ENCODE results near the gene THSD7B. TPM values are rescaled to one million over a fixed set of nuclear protein-coding genes. Genes with fewer than 3 reads are reported as not detected.
"Not testable (repeated sequence)": the region's sequence is repeated elsewhere in the genome, so short reads cannot be mapped to it uniquely, and the experiment has no call there.

The THSD7B gene
- total RNA-seq, 1 donor from 2014 or later = not detected

DNA sequence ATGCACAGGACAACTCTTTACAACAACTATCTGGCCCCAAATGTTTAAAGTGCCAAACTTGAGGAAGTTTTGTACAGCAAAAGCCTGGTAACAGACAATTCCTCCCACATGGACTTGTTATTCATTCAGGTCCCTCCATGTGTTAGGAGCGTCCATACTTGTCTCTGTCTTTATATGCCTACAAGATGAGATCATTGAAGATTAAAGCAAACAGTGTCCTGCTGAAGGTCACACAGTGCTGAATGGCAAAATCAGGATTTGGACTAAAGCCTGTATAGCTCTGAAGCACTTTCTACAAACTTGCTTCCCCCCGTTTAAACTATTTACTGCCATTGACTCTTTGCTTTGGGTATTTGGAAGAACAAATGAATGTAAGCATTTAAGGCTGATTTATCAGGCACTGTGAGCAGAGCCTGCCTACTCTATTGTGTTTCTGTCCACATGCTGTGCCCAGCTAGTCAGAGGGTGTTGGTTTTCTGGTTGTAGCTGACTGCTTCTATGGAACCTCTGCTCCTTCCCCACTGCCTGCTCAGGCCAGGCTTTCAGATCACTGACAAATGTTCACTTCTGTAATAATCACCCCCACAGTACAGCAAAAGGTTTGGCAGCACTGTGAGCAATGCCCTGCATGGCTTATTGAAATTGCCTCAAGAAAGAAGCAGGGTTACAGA lies 274.3 kb downstream of the THSD7B start:
- DNase-seq (ENCODE audit: low read depth in 2 of 2) = no peak

DNA sequence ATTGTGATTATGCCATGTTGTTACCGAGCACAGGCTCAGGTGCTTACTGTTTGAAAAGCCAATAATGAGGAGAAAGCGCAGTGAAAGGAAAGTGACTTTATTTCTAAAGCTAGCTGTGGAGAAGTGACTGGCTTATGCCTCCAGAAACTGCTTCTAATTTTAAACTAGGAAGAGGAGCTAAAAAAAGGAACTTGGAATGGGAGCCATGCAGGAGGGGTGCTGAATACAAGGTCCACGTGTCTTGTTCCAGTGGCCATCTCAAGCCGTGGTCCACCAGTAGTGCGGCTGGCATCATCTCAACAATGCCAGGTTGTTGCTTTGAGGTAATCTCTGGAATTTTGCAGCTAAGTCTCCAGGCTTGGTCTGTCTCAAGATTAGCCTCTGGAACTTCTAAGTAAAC lies 282.0 kb downstream of the THSD7B start:
- DNase-seq (ENCODE audit: low read depth in 2 of 2) = no peak

DNA sequence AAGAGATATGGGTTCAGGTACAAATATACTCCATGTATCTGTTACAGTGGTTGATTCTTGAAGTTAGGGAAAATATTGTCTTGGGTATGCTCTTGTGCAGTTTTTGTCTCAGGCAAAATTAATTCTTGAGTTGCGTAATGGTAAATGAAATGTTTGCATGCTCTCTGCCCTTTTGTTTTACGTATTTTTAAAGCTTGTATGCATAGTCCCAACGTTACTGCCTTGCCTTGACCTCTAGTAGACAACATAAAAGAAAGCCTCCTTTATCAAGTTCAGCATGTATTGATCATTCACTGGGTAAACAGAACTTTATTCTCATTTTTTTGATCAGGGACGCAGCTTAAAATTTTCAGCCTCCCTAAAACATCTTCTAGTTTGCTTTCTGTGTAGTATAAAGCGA lies 283.1 kb downstream of the THSD7B start:
- no peak for DNase-seq (ENCODE audit: low read depth in 2 of 2)

DNA sequence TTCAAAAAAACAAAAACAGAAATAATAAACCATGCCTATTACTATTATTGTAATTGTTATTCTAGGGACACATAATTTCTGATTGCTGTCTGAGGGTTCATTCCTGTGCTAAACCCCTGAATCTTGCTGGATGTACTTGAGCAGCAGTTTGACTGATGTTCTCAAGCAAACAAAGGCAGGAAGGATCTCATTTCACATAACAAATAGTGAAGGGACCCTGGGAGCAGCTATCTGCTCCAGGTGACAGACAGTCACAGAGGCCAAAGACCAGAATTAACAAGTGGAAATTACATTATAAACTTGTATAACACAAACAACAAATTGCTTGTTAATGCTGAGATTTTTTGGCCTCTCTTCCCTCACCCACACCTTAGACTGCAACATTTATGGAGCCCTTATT lies 284.2 kb downstream of the THSD7B start:
- no peak for DNase-seq (ENCODE audit: low read depth in 2 of 2)

DNA sequence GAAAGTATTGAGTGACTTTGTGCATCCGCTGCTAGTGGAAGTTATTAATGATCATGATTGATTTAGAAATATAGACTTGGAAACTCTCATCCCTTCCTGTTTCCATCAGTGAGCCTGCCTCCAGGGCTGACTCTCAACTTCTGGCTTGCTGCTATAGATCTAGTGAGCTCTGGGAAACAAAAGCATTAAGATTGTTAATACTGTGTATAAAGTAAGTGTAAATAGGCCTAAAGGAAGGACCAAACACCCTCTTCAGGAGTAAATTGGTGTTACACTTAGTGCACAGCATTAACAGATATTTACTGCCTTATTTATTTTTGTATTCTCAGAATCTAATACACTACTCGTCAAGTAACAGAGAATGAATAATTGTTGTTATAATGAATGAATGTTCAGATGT lies 285.6 kb downstream of the THSD7B start:
- no peak for DNase-seq (ENCODE audit: low read depth in 2 of 2)

DNA sequence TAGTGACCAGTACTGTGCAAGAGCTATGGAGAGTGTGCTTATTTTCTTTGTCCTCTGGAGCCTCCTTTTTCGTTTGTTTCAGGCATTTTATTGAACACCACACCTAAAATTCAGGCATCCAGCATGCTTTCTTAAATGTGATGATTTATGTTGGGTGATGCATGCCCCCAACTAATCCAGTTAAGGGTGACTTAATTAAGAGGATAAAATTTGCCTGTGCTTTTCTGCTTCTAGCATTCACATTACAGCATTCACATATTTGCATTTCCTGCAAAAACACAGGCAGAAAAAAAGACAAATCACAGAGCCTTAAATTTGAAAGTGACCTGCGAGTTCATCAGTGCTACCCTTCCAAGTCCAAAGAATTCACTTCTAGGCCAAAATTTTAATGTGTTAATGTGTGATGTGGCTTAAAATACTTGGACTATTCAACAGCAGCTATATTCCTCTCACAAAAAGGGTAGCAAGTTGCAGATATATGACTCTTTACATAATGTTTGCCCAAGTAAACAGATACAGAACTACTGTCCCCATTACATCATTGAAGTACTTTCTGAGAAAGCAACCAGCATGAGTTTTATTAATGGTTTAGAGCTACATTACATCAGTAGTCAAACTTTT lies 286.5 kb downstream of the THSD7B start:
- DNase-seq (ENCODE audit: low read depth in 2 of 2) = no peak

DNA sequence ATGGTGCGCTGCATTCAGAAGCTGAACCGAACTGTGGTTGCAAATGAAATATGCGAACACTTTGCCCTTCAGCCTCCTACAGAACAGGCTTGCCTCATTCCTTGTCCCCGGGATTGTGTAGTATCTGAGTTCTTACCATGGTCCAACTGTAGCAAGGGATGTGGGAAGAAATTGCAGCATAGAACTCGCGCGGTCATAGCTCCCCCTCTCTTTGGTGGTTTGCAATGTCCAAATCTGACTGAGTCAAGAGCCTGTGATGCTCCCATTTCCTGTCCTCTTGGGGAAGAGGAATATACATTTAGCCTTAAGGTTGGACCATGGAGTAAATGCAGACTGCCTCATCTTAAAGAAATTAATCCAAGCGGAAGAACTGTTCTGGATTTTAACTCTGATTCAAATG lies 291.4 kb downstream of the THSD7B start:
- DNase-seq (ENCODE audit: low read depth in 2 of 2) = no peak

DNA sequence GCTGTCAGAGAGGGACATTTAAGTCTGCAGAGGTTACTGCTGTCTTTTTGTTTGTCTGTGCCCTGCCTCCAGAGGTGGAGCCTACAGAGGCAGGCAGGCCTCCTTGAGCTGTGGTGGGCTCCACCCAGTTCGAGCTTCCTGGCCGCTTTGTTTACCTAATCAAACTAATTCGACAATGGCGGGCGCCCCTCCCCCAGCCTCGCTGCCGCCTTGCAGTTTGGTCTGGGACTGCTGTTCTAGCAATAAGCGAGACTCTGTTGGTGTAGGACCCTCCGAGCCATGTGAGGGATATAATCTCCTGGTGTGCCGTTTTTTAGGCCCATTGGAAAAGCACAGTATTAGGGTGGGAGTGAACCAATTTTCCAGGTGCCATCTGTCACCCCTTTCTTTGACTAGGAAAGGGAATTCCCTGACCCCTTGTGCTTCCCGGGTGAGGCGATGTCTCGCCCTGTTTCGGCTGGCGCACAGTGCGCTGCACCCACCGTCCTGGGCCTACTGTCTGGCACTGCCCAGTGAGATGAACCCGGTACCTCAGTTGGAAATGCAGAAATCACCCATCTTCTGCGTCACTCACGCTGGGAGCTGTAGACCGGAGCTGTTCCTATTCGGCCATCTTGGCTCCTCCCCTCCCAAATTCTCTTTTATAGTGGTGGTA lies 310.9 kb downstream of the THSD7B start:
- not testable (repeated sequence) for DNase-seq (ENCODE audit: low read depth in 2 of 2)

DNA sequence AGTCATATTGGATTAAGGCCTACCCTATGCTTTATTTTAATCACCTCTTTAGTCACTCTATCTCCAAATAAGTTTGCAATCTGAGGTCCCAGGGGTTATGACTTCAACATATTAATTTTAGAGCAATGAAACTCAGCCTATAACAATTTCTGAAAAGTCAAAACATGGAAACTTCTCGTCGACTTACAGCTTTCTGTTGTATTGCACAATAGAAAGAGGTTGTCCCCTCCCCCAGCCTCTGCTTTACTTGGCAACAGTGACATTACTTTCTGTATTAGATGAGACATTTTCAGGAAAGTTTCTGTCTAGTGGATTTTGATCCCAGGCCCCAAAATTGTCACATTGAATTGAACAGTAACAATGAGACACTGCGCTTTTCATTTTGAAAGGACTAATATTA lies 326.4 kb downstream of the THSD7B start:
- no peak for DNase-seq (ENCODE audit: low read depth in 2 of 2)

DNA sequence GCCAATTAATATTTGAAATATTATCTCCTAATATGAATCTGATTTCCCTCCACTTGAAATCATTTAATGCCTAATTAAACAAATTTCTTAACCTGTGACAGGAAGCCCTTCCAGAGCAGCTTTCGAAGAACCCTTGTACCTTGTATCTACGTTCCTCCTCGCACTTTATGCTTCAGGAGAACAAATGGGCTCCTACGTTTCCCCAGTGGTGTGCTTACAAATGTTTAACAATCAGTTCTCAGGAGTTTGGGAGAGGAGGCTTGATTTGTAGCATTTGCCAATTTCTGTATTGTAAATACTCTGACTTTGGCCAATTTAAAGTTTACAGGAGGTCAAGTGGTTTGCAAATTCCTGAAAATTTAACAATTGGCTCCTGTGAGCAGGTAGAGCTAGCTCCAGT lies 327.8 kb downstream of the THSD7B start:
- no peak for DNase-seq (ENCODE audit: low read depth in 2 of 2)

DNA sequence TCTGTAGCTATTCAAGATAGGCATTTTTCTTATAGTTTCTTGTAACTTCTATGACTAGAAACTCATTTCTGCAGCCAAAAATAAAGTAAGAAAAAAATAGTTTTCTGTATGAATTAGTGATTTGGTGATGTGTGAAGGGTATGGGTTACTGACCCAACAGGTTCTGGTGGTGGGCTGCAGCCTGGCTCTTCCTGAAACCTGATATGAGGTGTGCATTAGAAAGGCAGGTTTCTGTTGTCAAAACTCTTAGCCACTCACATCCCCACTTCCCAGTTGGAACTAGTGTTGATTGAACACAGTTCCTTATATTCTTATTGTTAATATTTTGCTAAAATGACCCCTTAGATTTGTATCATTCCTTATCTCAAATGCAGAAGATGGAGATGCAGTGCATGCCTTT lies 330.8 kb downstream of the THSD7B start:
- no peak for DNase-seq (ENCODE audit: low read depth in 2 of 2)

DNA sequence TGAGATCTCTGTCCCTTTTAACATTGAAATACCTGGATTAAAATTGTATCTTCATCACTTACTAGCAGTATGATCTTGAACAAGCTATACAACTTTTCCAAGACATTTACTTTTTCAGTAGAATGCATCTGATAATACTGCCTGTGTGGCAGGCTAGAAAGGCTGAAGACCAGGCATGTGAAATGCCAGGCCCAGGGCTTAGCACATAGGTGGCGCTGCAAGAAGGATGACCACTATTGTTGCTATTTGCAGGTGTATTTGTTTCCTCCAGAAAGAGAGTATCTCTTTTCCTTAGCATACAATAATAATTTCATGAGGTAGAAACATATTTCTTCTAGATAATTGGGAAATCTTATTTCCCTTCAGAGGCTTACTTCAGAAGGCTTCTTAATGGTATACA lies 331.3 kb downstream of the THSD7B start:
- DNase-seq (ENCODE audit: low read depth in 2 of 2) = no peak

DNA sequence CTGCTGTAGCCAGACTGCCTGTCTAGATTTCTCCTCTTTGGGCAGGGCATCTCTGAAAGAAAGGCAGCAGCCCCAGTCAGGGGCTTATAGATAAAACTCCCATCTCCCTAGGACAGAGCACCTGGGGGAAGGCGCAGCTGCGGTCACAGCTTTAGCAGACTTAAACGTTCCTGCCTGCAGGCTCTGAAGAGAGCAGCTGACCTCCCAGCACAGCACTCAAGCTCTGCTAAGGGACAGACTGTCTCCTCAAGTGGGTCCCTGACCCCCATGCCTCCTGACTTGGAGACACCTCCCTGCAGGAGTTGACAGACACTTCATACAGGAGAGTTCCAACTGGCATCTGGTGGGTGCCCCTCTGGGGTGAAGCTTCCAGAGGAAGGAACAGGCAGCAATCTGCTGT lies 336.5 kb downstream of the THSD7B start:
- not testable (repeated sequence) for DNase-seq (ENCODE audit: low read depth in 2 of 2)

DNA sequence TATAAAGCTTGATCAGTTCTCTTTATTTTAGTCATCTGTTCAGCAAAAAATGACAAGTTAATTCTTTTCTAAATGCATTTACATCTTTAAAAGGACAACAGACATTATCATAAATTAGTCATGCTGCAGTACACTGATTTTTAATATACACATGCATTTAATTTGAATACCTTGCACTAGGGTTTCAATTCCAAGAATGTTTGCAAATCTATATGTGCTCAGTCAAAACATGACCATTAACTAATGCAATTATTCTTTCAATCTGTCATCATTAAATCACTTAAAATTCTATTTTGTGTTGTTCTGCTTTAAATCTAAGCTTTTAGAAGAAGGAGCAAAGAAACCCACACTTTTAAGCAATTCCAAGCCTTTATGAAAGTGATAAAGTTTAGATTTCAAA lies 342.6 kb downstream of the THSD7B start:
- DNase-seq (ENCODE audit: low read depth in 2 of 2) = no peak

DNA sequence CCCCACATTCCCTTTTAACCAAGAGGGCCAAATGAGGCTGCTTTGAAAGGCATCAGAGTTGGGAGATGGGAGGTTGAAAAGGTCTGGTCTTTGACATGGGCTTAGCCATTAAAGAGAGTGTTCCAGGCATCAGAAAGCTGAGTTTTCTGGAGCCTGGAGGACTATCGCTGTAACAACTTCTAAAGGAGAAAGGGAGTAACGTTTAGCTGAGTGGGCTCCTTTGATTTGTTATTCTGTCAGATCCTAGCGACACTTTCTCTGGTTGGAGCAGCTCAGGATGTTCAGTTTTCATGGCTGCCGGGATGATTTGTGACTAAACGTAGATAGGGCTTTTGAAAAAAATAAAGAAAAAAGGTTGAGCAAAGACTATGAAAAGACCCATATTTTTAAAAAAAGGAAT lies 346.6 kb downstream of the THSD7B start:
- DNase-seq (ENCODE audit: low read depth in 2 of 2) = no peak

DNA sequence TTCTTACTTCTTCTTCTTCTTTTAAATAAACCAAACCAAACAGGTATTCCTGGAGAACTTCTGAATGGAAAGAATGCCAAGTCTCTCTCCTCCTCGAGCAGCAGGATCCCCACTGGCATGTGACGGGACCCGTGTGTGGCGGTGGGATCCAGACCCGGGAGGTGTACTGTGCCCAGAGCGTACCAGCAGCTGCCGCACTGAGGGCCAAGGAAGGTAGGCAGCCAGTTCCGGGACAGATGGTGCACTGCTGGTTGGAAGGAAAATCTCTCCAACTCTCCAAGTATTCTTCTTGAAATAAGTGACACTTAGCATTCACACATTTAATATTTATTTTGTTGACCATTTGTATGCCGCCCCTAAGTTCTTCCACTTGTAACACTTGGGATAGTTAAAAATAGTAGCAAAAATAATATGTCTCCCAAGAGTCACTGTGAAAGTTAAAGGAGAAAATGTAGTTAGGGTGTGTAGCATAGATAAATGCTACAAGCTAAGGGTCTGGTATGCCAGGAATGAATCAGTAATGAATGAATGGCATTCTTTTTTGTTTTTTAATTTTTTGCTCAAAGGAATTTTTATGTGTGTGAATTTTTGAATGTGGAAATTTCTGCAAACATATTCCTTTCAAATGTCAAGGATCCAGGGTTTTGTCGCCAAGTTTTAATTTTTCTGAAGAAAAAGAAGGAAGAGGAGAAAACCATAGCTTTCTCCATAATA lies 349.9 kb downstream of the THSD7B start:
- DNase-seq (ENCODE audit: low read depth in 2 of 2) = no peak

DNA sequence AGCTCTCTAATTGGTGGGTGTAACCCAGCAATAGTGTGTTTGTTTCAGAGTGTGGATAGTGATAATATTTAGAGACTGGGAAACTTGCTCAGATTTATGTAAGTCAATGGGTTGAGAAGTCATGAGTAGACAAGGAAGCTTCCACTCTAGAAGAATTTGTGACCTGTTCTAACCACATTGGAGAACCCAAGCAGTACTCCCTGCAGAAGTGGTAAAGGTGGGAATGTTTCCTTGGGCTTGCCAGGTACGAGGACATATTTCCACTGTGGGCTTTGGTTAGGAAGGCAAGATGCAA lies 350.4 kb downstream of the THSD7B start:
- DNase-seq (ENCODE audit: low read depth in 2 of 2) = no peak

DNA sequence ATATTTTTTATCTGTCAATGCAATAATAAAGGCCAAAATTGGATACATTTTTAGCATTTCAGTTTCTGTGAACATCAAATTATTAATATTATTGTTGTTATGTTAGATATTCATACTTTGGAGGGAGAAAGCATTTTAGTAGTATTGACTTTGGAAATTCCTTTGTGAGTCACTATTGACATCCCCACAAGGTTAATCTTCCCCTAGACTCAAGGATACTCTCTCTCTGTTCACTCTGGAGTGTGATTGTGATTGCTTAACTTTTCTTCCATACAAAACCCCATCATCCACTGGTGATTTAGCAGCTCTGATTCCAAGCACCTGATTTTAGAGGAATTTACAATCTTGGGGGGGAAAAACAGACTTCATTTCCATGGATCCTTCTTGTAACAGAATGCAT lies 352.0 kb downstream of the THSD7B start:
- DNase-seq (ENCODE audit: low read depth in 2 of 2) = no peak

DNA sequence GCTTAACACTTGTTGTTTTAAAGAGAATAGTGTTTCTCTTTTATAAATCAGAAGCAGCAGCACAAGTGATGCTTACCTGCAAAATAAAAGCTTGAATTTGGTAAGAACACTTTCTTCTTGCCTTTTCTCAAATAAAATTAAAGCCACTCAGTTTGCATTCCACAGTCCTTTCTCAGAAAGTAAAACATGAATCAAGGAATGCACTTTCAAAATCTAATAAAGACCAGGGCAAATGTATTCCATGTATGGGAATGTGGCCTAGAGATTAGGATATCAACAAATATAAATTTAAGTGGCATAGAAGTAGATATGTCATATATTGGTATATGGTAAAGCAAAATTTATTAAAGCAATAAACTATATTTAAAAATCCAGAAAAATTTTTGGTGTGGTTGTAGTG lies 352.8 kb downstream of the THSD7B start:
- no peak for DNase-seq (ENCODE audit: low read depth in 2 of 2)

DNA sequence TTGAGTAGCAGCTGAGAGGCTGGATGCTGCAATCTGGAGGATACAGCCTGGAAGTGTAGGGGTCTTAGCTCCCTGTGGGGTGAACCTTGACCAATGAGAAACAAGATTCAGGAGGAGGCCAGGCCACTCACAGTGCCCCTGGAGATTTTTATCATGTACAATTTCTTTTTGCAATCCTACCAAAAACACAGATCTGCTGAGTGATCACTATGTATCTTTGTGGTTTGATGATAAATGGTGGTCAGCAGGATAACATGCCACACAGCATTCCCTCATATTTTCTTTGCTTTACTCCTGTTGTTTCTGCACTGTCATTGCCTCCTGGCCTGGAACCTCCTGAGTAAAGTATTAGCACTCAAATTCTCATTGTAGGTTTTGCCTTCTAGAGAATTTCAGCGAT lies 357.9 kb downstream of the THSD7B start:
- no peak for DNase-seq (ENCODE audit: low read depth in 2 of 2)

DNA sequence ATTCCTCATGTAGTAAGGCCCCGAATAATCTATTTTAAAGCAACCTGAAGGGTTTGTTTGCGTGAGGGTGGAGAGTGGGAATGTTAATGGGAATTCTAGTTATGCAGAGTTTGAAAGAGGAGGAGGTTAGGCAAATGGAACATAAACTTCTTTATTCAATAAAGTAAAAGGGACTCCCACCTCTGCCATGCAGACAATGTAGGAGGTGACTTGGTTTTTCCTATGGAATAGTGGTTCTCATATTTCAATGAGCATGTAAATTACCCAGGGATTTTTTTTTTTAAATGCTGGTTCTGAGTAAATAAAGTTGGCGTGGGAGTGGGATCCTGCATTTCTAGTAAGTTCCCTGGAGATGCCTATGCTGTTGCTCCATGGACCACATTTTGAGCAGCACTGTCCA lies 367.9 kb downstream of the THSD7B start:
- DNase-seq (ENCODE audit: low read depth in 2 of 2) = no peak

DNA sequence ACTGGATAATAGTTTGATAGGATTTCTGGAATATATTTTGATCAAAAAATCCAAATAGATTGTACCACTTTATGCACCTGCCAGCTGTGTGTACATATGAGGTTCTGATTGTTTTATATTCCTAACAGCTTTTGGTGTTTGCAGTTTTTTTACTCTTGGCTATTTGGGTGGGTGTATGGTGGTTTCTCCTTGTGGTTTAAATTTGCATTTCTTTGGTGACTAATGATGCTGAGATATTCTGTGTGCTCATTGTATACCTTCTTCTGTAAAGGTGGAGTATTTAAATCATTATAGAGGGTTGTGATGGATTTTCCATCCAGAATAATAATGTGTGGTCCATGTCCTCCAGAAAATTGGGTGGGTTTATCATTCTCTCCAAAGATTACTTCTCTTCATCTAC lies 372.9 kb downstream of the THSD7B start:
- DNase-seq (ENCODE audit: low read depth in 2 of 2) = no peak

DNA sequence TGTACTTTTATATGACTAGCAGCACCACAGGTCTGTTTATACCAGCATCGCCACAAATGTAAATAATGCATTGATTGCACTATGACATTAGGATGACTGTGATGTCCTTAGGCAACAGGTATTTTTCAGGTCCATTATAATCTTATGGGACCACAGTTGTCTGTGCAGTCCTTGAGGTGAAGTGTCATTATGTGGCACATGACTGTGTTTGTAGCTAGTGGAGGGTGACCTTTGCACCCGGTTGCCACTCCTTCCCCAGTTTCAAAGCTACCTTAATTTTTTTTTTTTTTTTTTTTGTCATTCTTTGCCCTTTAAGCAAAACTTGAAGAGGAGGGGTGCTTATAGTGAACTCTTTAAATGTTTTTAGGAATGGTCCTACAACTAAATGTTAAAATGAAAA lies 386.4 kb downstream of the THSD7B start:
- no peak for DNase-seq (ENCODE audit: low read depth in 2 of 2)

Data from lung microvascular endothelial cell (primary cell).